Inferior parietal cortex (tissue), 1 donor: ENCODE measurements around the gene OSCP1.
"Not testable (repeated sequence)": the region's sequence is repeated elsewhere in the genome, so short reads cannot be mapped to it uniquely, and the experiment has no call there.

Experiments
- DNase-seq: peaks from one replicate; pipeline ENCODE4 v3.0.0-alpha.2; 2016; ENCODE audit errors: extremely low spot score

OSCP1 gene, protein sequence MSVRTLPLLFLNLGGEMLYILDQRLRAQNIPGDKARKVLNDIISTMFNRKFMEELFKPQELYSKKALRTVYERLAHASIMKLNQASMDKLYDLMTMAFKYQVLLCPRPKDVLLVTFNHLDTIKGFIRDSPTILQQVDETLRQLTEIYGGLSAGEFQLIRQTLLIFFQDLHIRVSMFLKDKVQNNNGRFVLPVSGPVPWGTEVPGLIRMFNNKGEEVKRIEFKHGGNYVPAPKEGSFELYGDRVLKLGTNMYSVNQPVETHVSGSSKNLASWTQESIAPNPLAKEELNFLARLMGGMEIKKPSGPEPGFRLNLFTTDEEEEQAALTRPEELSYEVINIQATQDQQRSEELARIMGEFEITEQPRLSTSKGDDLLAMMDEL

DNA sequence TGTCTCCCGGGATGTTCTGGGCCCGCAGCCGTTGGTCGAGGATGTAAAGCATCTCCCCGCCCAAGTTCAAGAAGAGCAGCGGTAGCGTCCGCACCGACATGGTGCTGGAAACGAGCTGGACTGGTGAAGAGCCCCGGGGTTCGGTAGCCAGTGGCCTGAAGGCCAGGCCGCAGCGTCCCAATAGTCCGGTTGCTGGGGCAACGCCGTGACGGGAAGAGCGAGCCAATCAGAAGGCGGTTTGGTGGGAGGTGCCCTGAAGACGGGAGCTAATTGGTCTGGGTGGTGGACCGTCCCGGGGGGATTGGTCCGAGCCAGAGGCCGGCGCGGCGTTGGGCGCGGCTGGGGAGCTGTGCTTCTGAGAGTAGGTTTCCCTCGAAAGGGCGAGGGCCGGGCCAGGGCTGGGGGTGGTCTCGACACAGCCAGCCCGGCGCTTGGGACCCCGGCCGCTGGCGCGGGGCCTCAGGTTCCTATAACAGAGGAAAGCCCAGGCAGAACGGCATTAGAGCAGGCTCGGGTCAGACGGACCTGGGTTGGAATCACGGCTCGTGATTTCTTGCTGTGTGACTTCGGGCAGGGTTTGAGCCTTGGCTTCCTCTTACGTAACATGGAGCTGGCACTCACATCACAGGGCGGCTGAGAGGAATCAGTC, at the start of gene OSCP1:
Gene OSCP1 (minus strand): TSS at position 182 of the 649 bp plus-strand sequence. CDS start 82 bp downstream, at position 100.
- DNase-seq = peak; percentile 98

DNA sequence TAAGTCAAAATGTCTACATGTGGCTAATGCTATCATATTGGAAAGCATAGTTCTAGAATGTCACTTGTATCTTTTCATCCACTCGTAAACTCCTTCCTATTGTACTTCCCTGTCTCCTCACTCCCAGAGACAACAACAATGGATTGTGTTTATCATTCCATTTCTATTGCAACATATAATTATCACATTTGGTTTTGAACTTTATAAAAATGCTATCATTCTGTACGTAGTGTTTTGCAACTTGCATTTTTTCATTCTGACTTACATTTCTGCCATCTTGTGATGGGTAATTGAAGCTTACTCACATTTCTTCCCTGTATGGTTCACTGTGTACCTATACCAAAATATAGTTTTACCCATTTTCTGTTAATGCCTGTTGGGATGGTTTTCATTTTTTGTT, 47.0 kb upstream of the OSCP1 start:
- no peak for DNase-seq

DNA sequence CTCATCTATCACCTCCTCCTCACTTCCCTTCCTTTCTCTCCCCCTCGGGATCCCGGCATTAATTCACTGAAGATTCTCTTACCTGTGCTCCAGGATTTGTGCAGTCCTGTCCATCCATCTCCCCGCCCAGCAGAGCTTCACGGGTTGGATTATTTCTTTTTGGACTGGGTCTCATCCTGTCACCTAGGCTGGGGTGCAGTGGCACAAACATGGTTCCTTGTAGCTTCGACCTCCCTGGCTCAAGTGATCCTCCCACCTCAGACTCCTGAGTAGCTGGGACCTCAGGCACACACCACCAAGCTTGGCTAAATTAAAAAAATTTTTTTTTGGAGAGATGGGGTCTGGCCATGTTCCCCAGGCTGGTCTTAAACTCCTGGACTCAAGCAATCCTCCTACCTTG, 44.7 kb upstream of the OSCP1 start:
- DNase-seq = no peak

DNA sequence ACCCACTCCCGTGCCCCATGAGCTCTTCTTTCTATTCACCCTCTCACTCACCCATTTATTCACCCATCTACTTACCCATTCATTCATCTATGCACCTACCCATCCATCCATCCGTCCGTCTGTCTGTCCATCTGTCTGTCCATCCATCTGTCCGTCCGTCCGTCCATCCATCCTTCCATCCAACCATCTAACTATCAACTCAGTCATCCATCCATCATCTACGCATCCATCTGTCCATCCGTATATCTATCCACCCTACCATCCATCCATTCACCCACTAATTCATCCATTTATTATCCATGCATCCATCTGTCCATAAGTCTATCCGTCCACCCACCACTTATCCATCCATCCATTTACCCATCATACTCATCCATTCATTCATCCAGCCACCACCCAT, 43.3 kb upstream of the OSCP1 start:
- DNase-seq = no peak

DNA sequence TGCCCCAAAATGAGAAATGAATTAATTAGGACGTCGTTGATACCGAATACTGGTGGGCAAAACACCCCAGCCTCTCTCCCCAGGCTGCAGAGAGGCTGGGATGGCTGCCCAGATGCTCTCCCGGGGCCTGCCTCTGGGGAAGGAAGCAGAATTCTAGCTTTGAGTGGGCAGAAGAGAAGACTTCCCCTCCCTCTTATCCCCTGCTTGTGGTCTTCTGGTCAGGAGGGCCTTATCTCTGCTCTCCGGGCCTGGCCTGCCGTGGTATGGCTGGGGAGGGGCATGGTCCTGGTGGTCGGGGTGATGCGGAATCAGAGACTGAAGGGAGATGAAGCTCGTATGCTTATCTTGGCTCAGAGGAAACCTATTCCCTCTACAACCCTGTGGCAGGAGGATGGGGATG, 42.2 kb upstream of the OSCP1 start:
- DNase-seq = no peak

DNA sequence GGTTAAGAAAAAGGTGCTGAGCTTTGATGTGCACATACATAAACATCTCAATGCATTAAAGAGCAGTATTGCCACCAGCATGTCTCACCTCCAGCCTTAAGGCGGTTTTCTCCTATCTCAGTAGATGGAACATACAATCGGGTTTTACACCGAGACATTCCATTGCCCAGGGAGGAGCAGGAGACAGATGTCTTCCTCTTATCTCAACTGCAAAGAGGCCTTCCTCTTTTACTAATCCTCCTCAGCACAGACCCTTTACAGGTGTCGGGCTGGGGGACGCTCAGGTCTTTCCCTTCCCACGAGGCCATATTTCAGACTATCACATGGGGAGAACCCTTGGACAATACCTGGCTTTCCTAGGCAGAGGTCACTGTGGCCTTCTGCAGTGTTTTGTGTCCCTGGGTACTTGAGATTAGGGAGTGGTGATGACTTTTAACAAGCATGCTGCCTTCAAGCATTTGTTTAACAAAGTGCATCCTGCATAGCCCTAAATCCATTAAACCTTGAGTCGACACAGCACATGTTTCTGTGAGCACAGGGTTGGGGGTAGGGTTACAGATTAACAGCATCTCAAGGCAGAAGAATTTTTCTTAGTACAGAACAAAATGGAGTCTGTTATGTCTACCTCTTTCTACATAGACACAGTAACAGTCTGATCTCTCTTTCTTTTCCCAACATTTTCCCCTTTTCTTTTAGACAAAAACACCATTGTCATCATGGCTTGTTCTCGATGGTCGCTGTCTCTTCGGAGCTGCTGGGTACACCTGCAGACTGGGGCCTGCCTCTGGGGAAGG, 39.2 kb upstream of the OSCP1 start:
- DNase-seq = not testable (repeated sequence)

DNA sequence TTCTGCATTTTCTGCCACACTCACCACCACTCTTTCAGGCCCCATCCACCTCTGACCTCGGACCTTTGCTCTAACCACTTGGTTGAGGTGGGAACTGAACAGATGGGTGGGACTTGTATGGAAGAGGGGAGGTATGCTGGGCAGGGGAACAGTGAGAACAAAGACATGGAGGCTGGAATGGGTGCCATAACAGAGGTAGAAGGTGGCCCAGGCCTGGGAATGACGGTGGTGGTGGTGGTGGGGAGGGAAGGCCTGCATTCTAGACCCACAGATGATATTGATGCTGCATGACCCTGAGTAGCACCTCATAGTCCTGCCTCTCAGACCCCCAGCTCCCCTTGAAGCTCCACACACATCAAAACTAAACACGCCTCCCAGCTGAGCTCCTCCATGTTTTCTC, 37.7 kb upstream of the OSCP1 start:
- DNase-seq = no peak

DNA sequence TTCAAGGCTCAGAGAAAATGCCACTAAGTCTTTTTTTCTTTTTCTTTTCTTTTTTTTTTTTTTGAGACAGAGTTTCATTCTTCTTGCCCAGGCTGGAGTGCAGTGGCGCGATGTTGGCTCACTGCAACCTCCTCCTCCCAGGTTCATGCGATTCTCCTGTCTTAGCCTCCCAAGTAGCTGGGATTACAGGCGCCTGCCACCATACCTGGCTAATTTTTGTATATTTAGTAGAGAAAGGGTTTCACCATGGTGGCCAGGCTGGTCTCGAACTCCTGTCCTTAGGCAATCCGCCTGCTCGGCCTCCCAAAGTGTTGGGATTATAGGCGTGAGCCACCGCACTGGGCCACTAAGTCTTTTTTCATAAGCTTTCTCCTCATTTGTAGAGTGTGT, 37.1 kb upstream of the OSCP1 start:
- not testable (repeated sequence) for DNase-seq

DNA sequence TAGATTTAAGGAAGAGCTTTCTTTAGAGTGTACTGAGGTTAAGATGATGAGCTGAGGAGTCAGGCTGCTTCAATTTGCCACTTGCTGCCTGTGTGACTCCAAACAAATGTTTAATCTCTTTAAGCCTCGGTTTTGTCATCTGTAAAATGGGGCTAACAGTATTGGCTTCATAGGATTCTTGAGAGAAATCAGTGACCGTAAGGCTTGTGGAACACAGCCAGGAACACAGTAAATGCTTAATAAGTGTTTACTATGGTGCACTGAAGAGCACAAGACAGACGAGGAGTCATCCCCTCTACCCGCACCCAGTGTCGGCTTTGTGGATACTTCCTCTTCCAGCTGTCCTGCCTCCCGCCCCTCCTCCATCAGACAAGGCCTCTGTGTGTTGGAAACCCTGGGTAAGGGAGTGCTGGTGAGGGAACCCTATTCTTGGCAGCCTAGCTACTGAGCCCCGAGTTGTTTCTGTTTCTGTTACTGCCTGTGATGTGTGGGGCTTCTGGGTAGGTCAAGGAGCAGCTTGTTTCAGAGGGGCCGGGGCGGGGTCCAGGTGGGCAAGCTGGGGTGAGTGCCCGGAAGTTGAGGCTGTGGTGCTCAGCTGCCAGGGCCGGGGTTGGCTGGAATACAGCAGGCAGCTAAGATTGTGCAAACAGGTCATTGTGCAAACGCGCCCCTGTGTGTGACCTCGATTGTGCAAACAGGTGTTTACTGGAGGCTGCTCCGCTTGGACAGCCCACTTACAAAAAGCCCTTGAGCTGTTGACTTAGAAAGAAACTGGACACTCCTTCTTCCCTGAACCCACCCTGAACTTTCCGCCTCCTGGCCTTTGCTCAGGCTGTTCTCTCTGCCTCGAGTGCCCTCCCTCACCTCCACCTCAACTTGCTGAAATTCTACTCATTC, 36.4 kb upstream of the OSCP1 start:
- peak; percentile 28 for DNase-seq

DNA sequence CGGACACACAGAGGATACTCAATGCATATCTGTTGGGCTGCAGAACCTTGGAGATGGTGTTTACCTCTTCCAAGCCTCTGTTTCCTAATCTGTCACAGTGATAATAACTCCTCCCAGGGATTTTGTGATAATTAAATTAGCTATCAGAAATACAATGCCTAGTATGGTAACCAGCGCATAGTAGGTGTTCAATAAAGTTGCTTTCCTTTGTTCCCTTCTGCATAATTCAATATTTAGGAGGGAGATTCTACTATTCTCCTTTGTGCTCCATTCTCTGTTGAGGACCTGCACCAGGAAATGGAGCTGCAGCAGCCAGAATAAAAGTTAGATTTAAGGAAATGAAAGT, 35.8 kb upstream of the OSCP1 start:
- no peak for DNase-seq

DNA sequence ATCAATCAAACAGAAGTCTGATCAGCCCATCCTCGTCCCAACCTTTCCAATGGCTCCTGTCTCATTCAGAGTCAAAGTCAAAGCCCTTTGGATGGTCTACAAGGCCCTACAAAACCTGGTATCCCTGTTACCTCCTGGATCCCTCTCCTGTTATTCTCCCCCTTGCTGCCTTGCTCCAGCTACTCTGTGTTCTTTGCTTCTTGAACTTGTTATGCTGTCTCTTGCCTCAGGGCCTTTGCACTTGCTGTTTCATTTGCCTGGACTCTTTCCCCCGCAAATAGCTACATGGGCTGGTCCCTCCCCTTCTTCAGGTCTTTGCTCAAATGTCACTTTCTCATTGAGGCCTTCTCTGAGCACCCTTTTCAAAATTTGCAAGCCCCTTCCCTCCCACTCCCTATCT, 33.8 kb upstream of the OSCP1 start:
- no peak for DNase-seq

DNA sequence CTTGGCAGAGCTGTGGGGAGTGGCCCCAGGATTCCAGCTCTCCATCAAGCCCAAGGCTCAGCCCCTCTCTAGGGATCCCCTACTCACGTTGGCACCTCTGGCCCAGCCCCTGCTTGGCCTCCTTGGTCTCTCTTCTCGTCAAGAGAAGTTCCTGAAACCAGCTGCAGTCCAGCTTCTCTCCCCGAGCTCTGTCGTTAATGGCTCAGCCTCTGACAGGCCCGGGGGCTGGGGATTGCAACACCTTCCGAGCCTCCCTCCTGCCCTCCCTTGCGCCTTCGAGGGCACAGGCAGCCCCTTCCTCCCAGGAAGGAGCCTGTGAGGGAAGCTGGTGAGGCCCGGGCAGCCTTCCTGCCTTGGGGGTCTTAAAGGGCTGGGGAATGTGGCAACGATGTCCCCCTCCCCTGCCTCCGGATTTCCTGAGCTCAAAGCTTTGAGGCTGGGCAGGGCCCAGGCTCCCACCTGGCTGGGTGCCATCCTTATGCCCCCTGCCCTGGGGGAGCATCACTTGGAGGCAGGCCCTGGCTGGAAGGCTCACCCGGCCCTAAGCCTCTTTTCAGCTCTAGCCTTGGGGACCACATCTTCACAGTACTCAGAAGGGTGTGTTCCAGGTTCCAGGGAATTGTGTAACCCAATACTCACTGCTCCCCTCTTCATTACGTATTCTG, 32.6 kb upstream of the OSCP1 start, which contains the start of gene CSF3R:
Gene CSF3R (minus strand): TSS at position 190 of the 665 bp plus-strand sequence. CDS start 3,417 bp downstream, outside the sequence.
- DNase-seq = no peak

DNA sequence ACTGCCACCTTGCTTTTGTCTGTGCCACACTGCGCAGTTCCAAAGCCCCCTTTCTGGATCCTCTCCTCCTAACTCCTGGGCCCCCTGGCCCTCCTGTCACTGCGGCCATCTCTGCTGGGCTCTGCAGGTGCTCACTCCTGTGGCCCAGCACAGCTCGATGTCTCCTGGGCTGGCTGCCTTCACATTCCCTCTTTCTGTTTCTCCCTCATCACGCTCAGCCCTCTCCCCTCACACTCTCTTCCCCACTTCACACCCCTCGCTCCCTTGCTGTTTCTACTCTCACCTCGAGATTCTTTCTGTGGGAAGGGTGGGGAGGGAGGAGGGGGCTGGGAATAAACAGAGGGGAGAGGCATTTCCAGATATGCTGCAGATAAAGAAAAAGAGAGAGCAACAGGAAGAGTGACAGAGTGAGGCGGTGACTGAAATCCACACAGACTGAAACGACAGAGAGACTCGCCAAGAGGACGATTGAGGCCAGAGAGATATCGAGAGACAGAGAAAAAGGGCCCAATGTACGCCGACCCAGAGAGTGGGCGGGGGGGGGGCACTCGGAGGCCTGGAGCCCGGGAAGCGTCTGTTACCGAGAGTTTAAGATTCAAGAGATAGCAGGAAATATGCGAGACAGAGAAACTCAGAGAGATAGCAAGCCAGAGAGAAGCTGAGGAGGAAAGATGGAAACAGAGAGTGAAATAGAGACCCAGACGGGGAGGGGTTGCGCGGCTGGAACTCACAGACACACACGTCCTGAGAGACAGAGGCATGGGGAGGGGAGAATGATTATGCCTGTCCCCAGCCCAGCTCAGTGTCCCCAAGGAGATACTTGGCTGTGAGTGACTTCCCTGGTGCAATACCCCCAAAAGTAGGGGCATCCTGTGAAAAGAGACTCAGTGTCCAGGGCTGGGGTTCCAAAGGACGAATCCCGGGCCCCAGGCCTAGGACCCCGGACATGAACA, 31.8 kb upstream of the OSCP1 start:
- no peak for DNase-seq

DNA sequence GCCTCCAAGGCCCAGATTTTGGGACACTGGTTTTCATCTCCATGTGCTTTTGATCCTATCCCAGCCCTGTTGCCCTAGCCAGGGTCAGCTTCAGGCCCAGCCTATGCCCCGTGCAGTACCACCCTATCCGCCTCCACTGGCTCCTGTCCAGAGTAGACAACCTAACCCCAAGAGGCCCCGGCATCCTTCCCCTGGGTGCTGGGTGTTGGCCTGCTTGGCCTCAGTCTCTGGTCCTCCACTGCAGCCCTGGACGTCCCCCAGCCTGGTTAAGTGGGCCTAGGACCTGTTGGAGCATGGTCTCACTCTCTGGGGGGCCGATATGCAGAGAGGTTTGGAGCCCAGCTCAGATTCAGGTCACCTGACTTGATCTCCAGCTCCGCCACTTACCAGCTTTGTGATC, 30.8 kb upstream of the OSCP1 start:
- DNase-seq = no peak

DNA sequence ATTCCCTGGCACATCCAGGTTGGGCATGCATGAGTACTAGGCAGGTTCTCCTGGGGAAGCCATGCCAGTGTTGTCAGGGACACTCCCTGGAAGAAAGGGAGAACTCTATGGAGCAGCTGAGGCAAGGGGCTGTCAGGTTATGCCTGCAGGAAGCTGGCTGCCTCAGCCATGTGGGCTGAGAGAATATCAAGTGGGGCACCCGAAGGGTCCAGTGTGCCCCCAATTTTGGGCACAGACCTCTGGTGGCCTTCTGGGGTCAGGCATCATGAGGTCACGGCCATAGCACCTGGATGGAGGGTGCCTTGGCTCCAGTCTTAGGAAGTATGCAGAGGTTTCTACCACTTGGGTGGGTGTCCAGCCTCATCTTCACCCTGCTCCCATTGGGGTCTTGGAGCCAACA, 29.9 kb upstream of the OSCP1 start:
- DNase-seq = no peak

DNA sequence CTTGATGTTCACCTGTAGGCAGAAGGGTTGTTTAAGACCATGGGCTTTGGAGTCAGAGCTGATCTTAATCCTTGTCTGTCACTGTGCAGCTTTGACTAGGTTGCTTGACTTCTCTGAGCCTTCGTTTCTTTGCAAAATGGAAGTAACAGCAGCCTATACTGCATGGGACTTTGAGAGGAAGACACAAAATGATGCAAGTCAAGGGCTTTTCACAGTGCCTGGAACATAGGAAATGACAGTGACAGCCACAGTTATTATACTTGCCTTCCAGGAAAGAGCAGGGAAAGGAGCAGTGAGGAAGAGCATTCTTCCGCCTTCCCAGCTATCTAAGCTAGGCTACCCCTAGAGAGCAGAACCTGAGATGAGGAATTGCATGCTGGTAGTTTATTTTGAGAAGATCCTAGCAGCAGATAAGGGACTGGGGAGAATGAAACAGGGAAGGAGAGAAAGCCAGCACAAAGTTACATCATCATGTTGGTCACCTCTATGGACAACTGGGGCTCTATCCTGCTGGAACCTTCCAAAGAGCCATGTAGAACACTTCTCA, 29.3 kb upstream of the OSCP1 start:
- DNase-seq = no peak

DNA sequence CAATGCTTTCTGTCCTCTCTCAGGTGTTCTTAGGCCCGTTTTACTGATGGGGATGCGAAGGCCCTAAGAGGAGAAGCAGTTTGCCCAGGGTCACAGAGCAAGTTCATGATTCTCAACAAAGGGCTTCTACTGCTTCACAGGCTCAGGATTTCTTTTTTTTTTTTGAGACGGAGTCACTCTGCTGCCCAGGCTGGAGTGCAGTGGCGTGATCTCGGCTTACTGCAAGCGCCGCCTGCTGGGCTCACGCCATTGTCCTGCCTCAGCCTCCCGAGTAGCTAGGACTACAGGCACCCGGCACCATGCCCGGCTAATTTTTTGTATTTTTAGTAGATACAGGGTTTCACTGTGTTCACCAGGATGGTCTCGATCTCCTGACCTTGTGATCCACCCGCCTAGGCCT, 27.4 kb upstream of the OSCP1 start:
- DNase-seq = not testable (repeated sequence)

DNA sequence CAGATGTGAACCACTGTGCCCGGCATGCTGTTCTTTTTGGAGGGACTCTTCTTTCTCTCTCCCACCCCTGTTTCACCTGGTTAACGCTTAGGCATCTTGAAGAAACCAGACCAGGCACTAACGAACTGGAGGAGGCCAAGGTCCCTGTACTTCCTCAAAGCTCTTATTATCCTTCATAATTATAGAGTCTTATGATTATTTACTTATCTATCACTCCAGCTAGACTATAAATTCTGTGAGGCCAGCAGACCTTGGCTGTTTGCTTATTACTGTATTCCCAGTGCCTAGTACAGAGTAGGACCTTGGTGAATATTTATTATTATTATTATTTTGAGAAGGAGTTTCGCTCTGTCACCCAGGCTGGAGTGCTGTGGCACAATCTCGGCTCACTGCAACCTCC, 26.7 kb upstream of the OSCP1 start:
- DNase-seq = no peak

DNA sequence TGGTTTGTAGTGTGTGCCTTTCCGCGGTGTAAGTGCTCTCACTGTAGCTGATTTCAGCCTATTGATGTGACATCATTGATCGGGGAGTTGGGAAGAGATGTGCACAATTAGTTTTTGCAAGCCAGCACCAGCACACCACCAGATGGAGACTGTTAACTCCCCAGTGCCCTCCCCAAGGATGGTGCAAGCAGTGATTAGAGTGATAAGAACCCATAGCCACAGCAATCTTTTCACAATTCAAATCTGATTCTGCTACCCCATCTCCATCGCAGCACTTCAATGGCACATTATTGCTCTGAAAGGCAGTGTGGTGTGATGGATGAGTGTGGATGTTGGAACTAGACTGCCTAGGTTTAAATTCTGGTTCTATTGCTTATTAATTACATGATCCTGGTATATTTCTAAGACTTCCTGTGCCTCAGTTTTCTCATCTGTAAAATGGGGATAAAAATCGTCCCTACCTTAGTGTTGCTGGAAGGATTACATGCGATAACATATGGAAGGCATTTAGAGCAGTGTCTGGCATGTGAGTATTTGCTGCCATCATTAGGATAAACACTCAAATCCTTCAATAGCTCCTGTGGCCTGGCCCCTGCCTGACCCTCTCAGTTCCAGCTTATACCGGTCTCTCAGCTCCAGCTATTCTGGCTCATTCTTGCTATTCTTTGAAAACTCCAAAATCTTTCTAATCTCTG, 25.8 kb upstream of the OSCP1 start:
- no peak for DNase-seq
